A549 treated with GW870086 at 1 μM for 4 hours (cell line): ENCODE results near the gene GOLGA6C. TPM values are rescaled to one million over a fixed set of nuclear protein-coding genes. Genes with fewer than 3 reads are reported as not detected.

ENCODE experiments used
- total RNA-seq: library from RNA; stranded (reverse); fragments of 200-300 nt; extraction: Qiagen RNA extraction; gene quantifications from 5 replicates; pipeline ENCODE4 v1.2.3, GENCODE V29; 2022; ENCODE audit warnings: low read depth

Gene GOLGA6C
- total RNA-seq: 0.16 TPM in 1 of 5 replicates, not detected in the others

GRCh38 chr15:75258034-75258433 is at the start of gene GOLGA6C:
Gene GOLGA6C (plus strand): TSS chr15:75258334. CDS start chr15:75258599, 265 bp downstream.

GRCh38 chr15:75282572-75282971 is 24.4 kb downstream of the GOLGA6C start, which contains the start of gene GOLGA6D:
Gene GOLGA6D (plus strand): TSS chr15:75282835. CDS start chr15:75282876, 41 bp downstream.

Other genes starting within 250 kb of the GOLGA6C start
- gene PPCDC, start 234.7 kb upstream of the GOLGA6C start, total RNA-seq: 12.4 to 18.3 TPM (median 16.6 TPM) in 5 replicates
- 24.2 to 31.7 TPM (median 31.1 TPM) in 5 replicates for gene C15orf39, start 56.5 kb upstream of the GOLGA6C start, total RNA-seq
- 0.05 to 0.09 TPM in 2 of 5 replicates, not detected in the others for gene GOLGA6D, start 24.5 kb downstream of the GOLGA6C start, total RNA-seq
- 174 to 218 TPM (median 179 TPM) in 5 replicates for gene COMMD4, start 77.7 kb downstream of the GOLGA6C start, total RNA-seq
- gene NEIL1, start 88.7 kb downstream of the GOLGA6C start, total RNA-seq: 1.3 to 3.6 TPM (median 2.7 TPM) in 5 replicates
- 62.1 to 85.3 TPM (median 75.3 TPM) in 5 replicates for gene MAN2C1, start 110.3 kb downstream of the GOLGA6C start, total RNA-seq
- gene SIN3A, start 193.4 kb downstream of the GOLGA6C start, total RNA-seq: 22.0 to 30.8 TPM (median 28.6 TPM) in 5 replicates